ENCODE measurements around the gene BCORL1.

The BCORL1 gene, protein sequence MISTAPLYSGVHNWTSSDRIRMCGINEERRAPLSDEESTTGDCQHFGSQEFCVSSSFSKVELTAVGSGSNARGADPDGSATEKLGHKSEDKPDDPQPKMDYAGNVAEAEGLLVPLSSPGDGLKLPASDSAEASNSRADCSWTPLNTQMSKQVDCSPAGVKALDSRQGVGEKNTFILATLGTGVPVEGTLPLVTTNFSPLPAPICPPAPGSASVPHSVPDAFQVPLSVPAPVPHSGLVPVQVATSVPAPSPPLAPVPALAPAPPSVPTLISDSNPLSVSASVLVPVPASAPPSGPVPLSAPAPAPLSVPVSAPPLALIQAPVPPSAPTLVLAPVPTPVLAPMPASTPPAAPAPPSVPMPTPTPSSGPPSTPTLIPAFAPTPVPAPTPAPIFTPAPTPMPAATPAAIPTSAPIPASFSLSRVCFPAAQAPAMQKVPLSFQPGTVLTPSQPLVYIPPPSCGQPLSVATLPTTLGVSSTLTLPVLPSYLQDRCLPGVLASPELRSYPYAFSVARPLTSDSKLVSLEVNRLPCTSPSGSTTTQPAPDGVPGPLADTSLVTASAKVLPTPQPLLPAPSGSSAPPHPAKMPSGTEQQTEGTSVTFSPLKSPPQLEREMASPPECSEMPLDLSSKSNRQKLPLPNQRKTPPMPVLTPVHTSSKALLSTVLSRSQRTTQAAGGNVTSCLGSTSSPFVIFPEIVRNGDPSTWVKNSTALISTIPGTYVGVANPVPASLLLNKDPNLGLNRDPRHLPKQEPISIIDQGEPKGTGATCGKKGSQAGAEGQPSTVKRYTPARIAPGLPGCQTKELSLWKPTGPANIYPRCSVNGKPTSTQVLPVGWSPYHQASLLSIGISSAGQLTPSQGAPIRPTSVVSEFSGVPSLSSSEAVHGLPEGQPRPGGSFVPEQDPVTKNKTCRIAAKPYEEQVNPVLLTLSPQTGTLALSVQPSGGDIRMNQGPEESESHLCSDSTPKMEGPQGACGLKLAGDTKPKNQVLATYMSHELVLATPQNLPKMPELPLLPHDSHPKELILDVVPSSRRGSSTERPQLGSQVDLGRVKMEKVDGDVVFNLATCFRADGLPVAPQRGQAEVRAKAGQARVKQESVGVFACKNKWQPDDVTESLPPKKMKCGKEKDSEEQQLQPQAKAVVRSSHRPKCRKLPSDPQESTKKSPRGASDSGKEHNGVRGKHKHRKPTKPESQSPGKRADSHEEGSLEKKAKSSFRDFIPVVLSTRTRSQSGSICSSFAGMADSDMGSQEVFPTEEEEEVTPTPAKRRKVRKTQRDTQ (N-terminal part only)
- total RNA-seq, result 4.6 to 6.1 (median 5.1) reads per million in 3 experiments

DNA sequence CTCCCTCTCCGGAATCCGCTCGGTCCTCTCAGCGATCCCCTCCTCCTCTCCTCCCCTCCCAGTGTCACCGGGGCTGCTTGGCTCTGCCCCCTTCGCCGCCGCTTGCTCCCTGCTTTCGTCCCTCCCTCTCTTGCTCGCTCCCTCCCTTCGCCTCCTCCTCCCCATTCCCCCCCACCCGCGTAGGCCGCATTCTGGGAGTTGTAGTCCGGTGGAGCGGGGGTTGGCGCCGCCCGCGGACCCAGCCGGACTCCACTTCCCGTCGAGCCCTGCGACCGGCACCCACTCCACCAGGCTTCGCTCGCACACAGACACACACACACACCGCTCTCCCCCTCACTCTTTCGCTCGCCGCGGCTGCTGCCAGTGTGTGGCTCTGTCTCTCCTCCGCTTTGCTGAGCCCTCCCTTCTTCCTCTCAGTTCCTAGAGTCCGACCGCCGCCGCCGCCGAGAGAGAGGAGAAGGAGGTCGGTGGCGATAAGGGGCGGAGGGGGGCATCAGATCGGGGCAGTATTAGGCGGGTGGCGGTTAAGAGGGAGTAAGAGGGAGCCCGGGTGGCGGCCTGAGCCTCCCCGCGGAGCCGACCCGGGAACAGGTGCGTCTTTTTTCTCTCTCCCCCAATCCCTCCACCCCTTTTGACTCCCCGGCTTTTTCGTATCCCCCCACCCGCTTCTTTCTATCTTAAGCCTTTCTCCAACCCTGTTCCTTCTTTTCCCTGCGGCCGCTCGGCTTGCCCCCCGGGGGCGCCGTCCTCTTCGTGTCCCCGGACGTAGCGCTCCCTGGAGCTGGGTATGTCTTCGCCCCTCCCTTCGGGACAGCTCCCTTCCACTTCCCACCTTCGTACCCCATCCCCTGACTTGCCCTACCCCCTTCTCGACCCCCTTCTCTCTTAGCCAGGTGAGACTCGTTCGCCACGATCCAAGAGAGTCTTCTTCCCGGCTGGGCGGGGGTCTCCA, at the start of gene BCORL1:
TSS of gene BCORL1 (plus strand) at position 336 of the 952 bp plus-strand sequence. CDS start 22,597 bp downstream, outside the sequence.
- peak; percentile 85 for DNase-seq

DNA sequence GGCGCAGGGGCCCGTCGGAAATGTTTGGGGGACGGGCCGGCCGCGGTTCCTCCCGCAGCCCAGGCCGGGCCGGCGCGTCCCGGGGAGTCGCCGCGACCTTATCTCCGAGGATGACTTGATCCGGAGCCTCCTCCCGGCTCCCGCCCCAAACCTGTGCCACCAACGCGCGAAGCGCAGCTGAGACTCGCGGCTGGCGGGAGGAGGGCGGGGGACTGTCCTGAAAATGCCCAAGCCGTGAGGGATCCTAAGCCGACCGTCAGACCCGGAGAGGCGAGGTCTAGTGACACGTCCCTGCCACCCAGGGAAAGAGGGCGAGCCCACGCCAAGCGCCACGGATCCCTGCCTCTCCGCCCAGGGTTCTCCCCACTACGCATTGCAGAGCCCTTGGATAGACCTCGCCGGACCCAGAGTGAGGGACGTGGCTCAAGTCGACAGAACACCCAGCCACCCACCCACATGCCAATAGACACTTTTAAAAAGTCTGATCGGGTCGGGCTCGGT, 49.6 kb upstream of the BCORL1 start:
- DNase-seq, result no peak

DNA sequence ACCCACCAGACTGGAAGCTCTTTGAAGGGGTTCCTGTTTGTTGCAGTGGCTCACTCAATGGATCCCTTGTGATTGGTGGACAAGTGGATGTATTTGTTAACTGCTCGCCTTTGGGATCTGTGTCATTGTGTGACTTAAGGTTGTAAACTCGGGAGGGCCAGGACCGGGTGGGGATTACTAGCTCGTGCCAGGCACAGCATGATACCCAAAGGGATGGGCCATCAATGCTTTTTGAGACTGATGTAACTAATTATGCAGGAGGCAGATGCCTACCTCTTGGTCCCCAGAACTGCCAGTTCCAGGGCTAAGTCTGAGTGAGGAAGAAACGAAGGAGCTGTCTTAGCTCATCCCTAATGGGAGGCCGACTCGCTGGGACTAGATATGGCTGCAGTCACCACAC, 48.7 kb upstream of the BCORL1 start:
- DNase-seq, result no peak

DNA sequence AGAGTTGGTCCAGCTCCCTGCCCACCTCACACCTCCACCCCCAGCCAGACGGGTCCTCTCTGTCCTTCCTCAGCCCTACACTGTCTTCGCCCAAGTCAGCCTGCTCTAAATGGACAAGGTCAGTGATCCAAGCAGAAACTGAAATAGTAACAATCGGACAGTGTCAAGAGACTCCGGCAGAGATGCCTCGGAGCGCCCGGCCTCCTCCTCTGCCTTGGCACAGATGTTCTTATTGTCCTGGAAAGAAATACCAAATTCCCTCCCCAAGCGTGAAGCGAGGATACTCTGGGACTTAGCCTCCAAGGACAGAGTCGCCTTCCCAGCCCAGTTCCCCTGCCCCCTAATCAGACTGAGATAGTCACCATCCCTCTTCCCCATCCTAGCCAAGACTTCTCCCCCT, 48.0 kb upstream of the BCORL1 start:
- DNase-seq, result no peak

DNA sequence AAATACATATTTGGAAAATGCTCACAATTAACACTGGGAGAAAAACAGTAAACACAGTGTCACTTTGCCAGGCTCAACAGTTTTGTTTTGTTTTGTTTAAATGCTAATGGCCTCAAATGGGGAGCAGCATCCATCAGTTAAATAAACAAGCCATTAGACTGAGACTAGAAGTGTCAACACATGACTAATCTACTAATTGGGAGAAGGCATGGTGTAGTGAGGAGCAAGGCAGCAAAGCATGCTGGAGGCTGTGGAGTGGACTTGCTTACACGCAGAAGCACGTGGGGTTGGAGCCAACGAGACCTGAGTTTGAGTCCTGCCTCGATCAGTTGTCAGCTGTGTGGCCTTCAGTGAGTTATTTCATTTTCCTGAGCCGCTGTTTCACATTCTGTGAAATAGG, 47.5 kb upstream of the BCORL1 start:
- no peak for DNase-seq

DNA sequence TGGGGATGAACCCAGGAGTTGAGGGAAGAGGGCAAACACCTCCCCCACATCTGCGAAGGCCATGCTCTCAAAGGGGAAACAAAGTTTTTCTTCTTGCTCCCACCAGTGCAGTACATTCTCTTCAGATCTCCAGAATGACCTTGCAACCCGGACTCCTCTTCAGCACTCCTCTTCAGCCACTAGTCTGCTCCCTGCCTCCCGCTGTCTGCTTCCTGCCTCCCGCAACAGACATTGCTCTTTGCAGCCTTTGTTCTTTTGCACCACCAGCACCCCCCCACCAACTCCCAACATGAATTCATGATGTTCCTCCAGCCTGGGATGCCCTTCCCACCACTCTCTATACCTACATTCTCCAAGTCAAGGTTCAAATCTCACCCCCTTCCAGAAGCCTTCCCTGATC, 44.4 kb upstream of the BCORL1 start:
- DNase-seq, result no peak

DNA sequence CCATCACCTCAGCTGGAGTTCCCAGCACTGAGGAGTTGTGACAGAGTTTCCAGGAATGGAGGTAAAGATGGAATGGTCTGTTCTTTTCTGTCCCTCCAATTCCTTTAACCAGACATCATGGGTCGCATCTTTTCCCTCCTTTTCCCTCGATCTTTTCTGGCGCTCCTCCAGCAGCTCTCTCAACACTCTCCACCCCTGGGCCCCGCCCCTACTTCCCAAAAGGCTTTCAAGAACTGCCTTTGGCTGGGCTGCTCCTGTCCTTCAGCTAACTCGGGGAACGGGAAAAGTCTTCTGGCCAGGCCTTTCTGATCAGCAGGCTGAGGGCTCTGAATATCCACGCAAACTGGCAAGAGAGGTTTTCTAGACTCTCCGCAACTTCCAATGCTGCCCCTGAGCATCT, 42.4 kb upstream of the BCORL1 start:
- no peak for DNase-seq

DNA sequence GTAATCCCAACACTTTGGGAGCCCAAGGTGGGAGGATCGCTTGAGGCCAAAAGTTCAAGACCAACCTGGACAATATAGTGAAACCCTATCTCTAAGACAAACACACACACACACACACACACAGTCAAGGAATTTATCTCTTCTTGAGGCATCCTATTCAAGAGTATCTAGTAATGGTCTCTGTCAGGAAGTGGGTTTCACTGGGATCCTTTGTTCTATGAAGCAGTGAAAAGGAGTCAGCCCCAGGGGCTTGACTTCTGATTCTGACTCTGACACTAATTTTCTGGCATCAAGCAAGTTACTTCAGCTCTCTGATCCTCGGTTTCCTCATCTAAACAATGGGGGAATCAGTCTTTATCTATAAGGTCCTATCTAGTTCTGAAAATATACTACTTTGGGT, 41.7 kb upstream of the BCORL1 start:
- DNase-seq, result no peak

DNA sequence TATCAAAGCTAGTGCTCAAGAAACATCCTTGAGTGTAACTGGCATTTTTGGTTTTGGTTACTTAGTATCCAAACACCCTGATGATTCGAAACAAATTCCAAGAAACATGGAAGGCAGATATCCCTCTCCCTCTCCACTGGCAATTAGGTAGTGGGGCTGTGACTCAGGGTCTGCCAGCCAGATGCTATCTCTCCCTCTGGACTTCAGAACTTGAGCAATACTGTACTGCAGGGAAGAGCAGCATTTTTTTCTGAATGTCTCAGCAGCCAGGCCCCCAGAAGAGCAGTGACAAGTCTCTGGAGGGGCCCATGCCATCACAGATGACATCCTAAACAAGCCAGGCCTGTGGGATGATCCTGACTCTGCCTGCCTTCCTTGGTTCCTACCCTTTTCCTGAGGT, 37.3 kb upstream of the BCORL1 start:
- DNase-seq, result no peak

DNA sequence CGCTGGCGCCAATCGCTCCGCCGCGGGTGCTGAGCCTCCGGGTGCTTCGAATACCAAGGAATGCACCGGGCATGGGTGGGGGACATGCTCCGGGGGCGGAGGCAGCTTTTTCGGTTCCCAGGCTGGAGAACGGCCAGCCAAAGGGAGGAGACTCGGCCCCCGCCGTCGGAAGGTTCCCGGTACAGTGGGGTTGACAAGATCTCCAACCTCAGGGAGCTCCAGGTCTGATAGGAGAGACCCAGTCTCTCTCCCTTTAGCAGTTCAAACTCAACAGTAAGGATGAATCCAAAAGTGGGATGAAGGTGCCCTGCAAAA, 29.1 kb upstream of the BCORL1 start:
- no peak for DNase-seq

DNA sequence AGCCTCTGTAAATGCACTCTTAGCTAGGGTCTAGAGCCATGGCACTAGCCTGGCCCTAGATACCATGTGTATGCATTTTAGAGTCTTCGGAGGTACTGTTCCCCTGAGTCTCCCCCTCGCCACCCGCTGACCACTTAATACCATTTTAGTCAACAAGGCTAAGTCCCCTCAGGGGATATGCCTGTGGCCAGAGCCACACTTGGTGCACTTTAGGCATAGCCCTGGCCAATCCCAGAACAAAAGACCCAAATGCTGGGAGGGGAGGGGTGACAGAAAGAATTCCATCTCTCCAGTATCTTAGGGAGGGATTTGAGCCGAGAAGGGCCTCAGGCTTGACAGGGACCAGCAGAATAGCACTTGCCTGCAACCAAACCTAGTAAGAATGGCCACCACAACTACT, 28.6 kb upstream of the BCORL1 start:
- no peak for DNase-seq

DNA sequence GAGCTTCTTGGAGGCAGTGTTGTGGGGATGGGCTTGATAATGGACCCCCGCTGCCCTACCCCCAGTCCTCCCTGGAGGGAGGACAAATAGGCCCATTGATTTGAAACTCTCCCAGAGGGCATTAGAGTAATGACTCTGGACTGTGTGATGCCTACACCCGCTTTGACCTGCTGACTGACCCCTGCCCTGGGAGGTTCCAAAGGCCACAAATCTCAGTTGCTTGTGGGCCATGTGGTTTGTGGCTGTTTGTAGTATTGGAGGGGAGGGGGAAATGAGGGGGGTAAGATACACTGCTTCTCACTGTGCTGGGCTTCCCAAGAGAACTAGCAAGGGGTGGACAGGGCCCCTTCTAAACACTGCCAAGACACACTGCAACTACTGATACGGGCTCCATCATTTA, 27.6 kb upstream of the BCORL1 start:
- DNase-seq, result no peak

DNA sequence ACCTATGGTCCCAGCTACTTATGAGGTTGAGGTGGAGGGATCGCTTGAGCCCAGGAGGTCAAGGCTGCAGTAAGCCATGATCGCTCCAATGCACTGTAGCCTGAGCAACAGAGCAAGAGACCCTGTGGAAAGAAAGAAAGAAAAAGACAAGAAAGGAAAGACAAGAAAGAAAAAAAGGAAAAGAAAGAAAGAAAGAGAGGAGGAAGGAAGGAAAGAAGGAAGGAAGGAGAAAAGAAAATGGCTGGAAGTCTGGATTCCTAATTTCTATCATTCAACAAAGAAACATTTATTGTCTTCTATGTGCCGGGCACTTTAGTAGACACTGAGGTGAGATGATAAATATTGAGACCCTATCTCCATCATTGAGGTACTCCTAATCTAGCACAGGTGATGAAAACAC, 26.8 kb upstream of the BCORL1 start:
- DNase-seq, result no peak

DNA sequence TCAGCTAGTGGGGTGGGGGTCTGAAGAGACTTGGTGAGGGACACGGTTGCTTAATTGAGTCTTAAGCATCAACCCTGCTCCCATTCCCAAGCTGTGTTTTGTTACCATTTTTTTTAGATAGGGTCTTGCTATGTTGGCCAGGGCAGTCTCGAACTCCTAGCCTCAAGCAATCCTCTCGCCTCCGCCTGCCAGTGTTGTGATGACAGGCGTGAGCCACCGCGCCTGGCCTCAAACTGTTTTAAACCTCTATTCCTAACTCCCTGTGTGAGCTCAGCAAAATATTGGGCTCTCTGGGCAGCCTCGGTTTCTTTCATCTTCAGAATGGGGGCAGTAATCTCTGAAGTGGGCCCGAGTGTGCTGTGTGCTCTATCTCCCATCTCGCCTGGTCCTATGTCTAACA, 26.3 kb upstream of the BCORL1 start:
- DNase-seq, result no peak

DNA sequence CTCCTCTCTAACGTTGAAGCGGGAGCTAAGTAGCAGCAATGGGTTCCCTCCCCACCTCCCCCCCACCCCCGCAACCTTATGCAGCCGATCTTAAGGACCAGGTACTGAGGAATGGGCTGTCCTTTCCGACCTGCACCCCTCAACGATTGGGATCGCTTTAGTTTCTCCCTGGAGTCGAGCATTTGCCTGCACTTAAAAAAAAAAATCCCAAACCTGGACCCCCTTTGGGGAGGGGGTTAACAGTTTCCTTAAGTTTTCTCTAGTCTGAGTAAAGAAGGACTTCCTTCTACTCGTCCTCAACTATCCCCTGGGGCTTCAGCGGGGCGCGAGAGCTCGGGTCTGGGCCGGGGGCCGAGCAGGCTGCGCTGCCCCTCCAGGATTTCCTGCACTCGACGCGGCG, 25.7 kb upstream of the BCORL1 start:
- no peak for DNase-seq

DNA sequence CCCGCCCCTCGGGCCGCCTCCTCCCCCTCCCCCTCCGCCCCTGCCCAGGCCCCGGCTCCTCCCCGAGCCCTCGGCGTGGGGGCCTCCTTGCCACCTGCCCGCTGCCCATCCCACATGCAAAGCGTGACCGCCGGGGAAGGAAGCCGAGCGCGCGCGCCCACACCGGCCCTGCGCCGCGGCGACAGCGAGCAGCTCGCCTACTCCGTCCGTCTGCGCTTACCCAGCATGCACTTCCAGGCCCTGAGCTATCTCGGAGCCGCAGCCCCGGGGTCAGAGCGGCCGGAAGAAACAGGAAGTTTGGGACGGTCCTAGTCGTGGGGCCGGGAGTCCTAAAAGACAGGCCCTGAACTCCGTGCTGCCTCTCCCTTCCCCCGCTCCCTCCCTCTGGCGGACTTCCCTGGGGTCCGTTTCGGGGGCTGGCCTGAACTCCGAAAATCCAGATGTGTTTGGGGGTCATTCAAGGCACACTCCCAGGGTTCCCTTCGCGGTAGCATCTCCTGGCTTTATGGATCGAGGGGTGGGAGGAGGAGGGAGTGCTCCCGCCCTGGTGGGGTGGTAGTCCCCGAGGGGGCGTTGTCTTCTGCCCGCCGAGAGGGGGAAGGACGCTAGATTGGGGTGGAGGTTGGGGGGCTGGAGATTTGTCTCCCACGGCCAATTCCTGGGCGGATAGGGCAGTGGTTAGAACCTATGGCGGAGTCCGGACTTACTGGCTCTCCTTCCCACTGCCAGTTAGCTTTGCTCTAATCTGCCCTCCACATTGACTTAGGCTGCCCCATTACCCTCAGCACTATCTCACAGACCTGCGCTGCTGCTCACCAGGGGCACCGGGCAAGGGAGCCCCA, 25.0 kb upstream of the BCORL1 start:
- no peak for DNase-seq

DNA sequence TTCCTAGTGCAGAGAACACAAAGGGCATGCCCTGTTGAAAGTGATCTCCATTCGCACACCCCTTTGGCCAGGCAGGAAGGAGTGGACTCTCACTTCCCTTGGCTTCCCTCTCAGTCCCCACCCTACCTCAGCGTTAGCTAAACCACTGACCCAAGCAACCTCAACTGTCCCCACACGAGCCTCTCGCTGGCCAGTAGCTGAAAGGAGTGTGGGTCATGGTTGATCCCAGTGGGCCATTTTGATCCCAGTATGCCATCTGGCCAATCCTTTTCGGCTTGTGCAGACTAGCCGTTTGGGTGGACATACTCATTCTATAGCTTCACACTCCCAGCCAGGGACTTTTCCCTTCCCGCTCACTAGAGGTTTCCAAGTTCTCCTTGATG, 24.4 kb upstream of the BCORL1 start:
- no peak for DNase-seq

DNA sequence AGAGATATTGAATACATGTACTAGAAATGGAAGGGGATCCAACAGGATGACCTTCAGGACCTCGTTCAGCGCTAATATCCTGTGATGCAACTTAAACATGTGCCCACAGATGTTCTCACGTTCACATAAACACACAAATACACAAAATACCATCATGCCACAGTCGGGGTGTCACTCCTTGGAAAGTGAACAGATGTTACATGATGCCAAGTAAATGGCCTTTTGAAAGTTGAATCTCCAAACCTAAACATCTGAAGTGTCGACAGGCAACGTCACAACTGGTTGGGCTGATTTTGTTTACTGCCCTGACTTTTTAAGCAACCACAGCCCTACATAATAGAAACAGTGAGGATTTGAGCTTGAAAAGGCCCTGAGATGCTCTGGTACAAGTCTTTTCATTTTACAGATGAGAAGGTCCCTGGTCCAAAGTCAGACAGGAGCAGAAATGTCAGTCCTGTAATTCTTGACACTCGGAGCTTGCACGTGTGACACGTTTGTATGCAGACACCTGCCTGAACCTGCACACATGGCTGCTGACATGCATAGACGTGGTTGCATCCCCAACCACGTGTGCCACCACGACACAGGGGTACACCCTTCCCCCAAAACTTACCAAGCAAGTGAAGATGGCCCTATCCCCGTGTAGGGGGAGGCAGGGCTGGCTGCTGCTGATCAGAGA, 23.5 kb upstream of the BCORL1 start:
- DNase-seq, result no peak

DNA sequence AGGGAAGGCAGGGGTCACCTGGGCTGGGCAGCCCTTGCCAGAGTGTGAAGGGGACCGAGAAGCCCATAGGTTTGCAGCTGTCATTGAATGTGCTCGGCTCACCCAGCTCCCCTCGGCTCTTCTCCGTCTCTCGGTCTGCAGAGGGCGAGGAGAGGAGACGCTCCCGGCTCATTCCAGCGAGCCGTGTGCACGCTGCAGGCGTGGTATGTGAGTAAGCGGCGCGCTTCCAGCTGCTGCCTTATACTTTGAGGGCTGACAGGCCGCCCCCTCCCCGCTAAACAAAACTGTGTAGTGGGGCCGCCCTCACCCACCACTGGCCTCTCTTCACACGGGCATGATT, 23.0 kb upstream of the BCORL1 start:
- no peak for DNase-seq
